ENCODE measurements around the gene THOC7. TPM values are rescaled to one million over a fixed set of nuclear protein-coding genes. Genes with fewer than 3 reads are reported as not detected.

Gene THOC7
- total and polyA plus RNA-seq, 12 donors = 34.8 to 144 (median 65.7) TPM

DNA sequence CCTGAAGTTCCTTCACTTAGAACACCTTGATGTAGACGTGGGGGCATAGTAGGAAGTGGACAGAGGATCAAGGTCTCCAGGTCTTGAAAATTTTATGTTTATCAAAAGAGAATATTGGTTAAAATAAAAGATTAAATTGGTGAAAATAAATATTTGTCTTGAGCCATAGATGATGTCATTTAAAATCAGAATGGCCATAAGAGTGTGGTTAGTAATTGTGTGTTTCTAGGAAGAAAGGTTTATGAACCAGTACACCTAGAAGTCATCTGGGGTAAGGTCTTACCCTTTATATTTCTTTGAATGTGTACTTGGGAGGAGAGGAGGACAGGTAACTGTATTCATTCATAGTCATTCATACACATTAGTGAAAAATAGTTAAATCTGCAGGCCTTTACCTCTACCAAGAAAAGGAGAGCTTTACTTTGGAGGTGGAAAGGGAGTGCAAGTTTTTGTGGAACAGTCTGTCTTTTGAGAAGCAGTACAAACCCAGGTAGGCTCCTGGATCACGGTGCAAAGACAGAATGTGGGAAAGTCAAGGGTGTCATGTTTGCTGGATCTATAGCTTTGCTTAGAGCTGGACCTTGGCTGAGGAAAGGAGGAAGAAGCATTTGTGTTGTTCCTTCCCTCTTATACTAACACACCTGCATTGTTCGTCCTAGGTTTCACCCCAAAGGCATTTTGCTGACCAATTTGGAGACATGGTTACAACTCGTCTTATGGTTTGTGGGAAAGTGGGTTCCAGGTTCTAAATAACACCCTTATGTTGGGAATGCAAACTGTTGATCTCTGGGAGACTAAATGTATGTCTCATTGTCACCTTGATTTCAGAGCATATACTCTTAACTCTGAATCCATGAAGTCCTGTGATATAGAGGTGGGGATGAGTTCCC lies 42.4 kb upstream of the THOC7 start:
- no peak for DNase-seq
- Histone ChIP-seq H3K27ac (no peak overlapping the region), H3K4me1 (replicated peaks in 1 of 2) (peaks cover 0 to 19% of the 10 kb centered on the region in 2 donors), H3K4me3 (no peak overlapping the region), H3K36me3 (replicated peaks in 1 of 2) (no peaks in the 10 kb centered on the region), H3K27me3 (no peaks in the 10 kb centered on the region), H3K9me3 (replicated peaks in 1 of 3) (no peaks in the 10 kb centered on the region)
- WGBS, 4 donors = 89 to 94% (median 89%) methylated on average over 4 of the region's 4 CpGs
- intact Hi-C loops (cut with DNase I) = no loop called here
- TF ChIP-seq, protein P1, sequence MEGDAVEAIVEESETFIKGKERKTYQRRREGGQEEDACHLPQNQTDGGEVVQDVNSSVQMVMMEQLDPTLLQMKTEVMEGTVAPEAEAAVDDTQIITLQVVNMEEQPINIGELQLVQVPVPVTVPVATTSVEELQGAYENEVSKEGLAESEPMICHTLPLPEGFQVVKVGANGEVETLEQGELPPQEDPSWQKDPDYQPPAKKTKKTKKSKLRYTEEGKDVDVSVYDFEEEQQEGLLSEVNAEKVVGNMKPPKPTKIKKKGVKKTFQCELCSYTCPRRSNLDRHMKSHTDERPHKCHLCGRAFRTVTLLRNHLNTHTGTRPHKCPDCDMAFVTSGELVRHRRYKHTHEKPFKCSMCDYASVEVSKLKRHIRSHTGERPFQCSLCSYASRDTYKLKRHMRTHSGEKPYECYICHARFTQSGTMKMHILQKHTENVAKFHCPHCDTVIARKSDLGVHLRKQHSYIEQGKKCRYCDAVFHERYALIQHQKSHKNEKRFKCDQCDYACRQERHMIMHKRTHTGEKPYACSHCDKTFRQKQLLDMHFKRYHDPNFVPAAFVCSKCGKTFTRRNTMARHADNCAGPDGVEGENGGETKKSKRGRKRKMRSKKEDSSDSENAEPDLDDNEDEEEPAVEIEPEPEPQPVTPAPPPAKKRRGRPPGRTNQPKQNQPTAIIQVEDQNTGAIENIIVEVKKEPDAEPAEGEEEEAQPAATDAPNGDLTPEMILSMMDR (IDR thresholded peaks at IDR 0.05) = no peak
- no peak for TF ChIP-seq POLR2A (IDR thresholded peaks at IDR 0.05)

DNA sequence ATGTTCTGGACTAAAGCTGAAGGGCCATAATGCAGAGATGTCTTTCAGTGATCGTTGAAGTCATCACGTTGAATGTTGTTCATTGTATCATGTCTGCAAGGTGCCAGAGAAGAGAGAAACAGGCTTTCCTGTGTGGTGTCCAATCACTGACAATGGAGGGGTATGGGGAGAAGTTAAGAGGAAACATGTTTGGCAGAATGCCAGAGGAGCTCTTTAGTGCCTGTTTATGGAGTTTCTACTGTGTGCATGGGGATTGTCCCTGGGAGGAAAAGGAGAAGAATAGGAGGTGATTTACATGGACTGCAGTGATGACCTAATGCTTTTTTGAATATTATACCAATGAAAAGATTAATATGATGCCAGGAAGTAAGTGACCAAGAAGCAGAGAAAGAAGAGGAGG lies 36.9 kb upstream of the THOC7 start:
- Histone ChIP-seq H3K27ac (no peak overlapping the region), H3K27me3 (no peaks in the 10 kb centered on the region), H3K4me3 (no peak overlapping the region), H3K36me3 (replicated peaks in 1 of 2) (peaks cover 0 to 8% of the 10 kb centered on the region in 2 donors), H3K9me3 (replicated peaks in 1 of 3) (no peaks in the 10 kb centered on the region), H3K4me1 (replicated peaks in 1 of 2) (peaks cover 0 to 21% of the 10 kb centered on the region in 2 donors)
- TF ChIP-seq POLR2A (IDR thresholded peaks at IDR 0.05) = no peak
- TF ChIP-seq, protein P1 (IDR thresholded peaks at IDR 0.05) = no peak
- DNase-seq = no peak
- intact Hi-C loops (cut with DNase I) = no loop called here
- WGBS, 4 donors = 63 to 82% (median 75%) methylated on average over 2 of the region's 2 CpGs

DNA sequence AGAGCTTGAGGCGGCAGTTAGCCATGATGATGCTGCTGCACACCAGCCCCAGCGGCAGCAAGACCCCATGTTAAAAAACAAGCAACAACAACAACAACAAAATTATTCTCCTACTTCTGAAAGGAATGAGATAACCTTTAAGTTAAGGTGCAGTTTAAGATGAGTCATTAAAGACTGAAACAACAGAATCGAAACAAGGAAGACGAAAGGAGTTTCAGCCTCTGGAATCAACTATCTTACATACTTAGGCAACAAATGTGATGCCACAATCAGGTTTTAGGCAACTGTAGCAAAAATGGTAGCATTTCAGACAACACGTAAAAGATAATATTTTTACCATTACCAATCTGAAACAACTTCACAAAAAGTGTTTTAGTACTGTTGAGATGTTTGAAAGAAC lies 36.4 kb upstream of the THOC7 start:
- H3K27ac ChIP-seq = no peak overlapping the region
- no peak for TF ChIP-seq POLR2A (IDR thresholded peaks at IDR 0.05)
- TF ChIP-seq, protein P1 (IDR thresholded peaks at IDR 0.05) = no peak
- intact Hi-C loops (cut with DNase I) = no loop called here
- H3K4me3 ChIP-seq = no peak overlapping the region
- H3K4me1 ChIP-seq (replicated peaks in 1 of 2) = peaks cover 0 to 25% of the 10 kb centered on the region in 2 donors
- H3K9me3 ChIP-seq (replicated peaks in 1 of 3) = no peaks in the 10 kb centered on the region
- no peak for DNase-seq
- H3K27me3 ChIP-seq = no peaks in the 10 kb centered on the region
- H3K36me3 ChIP-seq (replicated peaks in 1 of 2) = peaks cover 0 to 8% of the 10 kb centered on the region in 2 donors
- WGBS, 4 donors = 86 to 92% (median 89%) methylated on average over 5 of the region's 5 CpGs

DNA sequence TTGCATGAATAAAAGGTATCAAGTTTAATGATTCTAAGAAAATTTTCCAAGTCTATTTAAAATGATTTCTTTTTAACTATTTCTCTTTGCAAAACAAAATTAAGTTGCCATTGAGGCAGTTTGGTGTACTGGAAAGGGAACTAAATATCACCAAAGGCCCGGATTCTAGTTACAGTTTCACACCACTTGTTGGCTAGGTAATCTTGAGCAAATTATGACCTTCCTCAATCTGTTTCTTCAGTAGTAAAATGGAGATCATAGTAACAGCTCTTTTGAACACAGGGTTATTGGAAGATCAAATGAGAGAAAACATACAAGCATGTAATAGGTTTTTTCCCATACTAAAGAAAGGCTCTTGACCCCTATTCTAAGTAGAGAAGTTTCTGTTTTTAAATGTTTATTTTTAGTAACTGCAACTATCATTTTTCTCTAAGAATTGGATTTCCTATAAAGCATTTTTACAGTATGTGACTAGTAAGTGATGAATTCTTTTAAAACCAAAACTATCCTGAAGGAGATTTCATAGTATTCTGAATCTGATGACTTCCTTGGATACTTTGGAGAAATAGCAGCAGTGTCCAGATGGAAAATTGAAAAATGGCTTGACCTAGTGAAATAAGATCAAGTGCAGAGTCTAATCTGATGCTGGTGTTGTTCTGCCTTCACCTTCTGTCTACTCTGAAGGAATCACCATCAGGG lies 32.9 kb upstream of the THOC7 start:
- 47 to 67% (median 58%) methylated on average over 1 of the region's 1 CpG for WGBS, 4 donors
- no peak for DNase-seq
- H3K27me3 ChIP-seq = no peaks in the 10 kb centered on the region
- peaks cover 0 to 22% of the 10 kb centered on the region in 2 donors for H3K4me1 ChIP-seq (replicated peaks in 1 of 2)
- no peaks in the 10 kb centered on the region for H3K9me3 ChIP-seq (replicated peaks in 1 of 3)
- TF ChIP-seq POLR2A (IDR thresholded peaks at IDR 0.05) = no peak
- TF ChIP-seq, protein P1 (IDR thresholded peaks at IDR 0.05) = no peak
- no peak overlapping the region for H3K4me3 ChIP-seq
- H3K27ac ChIP-seq = no peak overlapping the region
- intact Hi-C loops (cut with DNase I) = no loop called here
- peaks cover 0 to 8% of the 10 kb centered on the region in 2 donors for H3K36me3 ChIP-seq (replicated peaks in 1 of 2)

Measured in adrenal gland (tissue), 12 donors.